ENCODE results near the gene ENAM.
"Not testable (repeated sequence)": the region's sequence is repeated elsewhere in the genome, so short reads cannot be mapped to it uniquely, and the experiment has no call there.

The ENAM gene

DNA sequence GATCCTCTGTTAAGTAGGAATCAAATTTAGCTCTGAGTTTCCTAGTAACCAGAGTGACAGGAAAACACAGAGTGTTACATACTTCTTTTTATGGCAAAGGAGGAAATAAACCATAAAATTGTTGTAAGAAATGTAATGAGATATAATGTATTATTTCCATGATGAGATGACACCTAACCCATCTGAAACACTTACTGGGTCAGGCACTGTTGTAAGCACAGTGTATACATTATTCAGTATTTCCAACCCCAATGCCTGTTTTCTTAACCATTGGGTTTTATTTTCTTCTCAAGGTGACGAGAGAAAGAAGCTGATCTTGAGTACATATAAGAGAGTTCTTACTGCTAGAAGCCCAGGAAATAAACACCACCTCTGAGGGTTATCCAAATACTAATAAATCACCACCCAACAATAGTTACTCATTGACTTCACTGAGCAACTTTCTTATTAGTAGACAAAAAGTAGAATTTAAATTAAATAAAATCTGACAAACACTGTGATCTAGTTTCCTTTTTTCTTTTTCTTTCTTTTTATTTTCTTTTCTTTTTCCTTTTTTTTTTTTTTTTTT lies 4.2 kb upstream of the ENAM start:
- DNase-seq (ENCODE audit: low read depth in 1 of 2, low spot score in 1 of 2): no peak

DNA sequence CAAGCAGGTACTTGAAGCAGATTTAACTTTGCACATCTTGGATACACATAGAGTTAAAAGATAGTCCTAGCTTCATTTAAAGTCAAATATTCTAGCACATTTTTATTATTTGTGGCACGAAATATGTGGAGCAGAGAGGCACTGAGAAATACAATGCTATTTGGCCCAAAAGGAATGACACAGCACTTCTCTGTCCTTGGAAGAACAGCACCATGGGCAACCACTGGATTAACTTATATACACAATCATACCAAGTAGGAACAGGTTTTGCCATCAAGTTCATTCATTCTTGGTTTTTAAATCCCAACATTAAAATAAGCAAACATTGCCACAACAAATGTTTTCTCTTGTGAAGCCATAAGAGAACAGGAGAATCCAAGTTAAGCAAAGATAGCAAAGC lies 924 bp upstream of the ENAM start:
- DNase-seq (ENCODE audit: low read depth in 1 of 2, low spot score in 1 of 2): no peak

DNA sequence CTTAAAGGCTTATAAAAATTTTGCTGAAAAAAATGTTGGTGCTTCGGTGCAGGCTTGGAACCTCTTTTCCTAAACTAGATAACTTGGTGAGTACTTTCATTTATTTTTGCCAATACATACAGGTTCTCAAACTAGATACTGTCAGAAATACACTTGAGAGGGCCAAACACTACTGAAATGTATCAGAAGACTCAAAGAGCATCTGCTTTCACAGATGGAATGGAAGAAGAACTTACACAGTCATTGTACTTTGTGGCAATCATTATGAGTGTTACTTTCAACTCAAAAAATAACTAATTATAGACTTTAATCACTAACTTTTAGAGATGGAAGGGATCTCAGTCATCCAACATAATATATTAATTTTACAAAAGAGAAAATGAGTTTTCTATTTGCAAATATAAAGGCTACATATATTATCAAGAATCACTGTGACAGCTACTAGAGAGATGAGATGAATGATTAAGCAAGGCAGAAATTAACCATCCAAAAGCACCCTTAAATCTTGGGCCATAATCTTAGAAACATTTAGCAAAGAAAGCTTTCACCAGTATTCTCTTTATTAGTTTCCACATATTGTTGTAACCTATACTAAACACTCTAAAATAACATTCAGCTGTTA lies 1.0 kb downstream of the ENAM start:
- DNase-seq (ENCODE audit: low read depth in 1 of 2, low spot score in 1 of 2): no peak

DNA sequence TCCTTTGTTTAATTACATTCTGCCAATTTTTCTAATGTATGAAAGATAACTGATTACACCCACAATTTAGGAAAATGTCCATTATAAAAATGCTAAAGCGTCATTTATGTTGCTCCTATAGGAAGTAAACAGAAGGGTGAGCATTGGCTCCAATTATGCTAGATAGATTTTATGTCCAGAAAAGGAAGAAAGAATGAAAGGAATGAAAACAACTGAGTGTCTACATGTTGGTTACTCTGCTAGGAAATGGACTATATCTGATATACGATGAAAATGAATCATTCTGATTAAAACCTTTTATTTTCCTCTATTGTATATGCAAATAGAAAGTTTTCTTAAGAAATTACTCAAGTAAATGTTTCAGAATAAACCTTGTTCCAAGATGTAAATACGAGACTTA lies 1.6 kb downstream of the ENAM start:
- DNase-seq (ENCODE audit: low read depth in 1 of 2, low spot score in 1 of 2): no peak

DNA sequence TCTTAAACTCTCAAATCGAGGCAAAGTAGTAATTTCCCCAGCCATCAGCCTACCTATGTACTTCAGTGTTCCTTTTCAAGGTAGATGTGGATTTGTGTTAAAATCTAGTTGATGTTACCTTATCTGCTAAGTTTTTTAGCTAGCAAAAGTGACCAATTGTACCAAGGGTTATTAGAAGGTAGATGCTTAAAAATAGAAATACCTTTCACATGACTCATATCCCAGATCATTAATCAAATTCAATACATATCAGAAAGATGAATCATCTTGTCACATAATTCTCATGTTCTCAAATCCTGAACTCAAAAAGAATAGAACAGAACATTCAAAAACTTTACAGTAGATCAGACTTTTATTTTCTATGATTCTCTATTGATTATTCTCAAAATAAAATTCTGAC lies 3.5 kb downstream of the ENAM start:
- DNase-seq (ENCODE audit: low read depth in 1 of 2, low spot score in 1 of 2): no peak

DNA sequence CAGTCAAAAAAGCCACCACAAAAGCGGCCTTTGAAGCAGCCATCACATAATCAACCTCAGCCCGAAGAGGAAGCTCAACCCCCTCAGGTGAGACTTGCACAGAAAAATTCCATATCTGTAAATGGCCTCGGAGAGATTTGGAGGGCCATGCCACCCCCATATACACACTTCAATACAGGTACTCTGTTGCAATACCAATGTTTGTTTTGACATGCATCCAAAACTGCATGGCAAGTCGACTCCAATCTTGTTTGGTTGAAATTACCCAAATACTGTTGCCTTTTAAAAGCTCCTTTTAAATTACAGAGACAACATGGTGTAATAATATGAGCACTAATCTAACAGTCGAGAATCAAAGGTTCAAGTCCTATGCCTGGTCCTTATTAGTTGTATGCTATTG lies 5.9 kb downstream of the ENAM start:
- no peak for DNase-seq (ENCODE audit: low read depth in 1 of 2, low spot score in 1 of 2)

DNA sequence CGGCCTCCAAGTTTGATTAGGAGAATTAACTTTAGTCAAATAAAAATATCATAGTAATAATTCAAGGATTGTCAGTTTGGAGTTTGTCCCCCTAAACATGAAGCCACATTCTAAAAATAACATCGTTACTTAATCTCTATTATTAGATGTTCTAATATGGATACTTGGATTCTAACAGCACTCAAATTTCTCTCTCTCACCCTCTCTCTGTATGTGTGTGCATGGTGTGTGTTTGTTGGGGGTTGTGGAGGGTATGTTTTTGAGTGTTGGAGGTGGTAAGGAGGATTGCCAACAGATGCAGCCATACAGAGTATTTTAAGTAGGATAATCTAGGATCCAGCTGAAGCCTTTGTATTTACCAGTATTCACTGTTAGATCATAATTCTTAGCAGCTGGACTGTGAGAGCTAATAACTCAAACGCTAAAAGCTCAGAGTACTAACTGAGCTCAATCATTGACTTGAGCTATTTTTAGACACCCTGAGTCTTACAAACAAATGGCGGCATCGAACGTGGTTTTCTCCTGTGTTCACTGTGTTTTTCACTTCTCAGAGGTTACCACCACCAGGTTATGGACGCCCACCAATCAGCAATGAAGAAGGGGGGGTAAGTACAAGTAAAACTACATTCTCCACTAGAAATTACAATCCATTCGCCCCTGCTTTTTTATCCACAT lies 8.8 kb downstream of the ENAM start:
- no peak for DNase-seq (ENCODE audit: low read depth in 1 of 2, low spot score in 1 of 2)

DNA sequence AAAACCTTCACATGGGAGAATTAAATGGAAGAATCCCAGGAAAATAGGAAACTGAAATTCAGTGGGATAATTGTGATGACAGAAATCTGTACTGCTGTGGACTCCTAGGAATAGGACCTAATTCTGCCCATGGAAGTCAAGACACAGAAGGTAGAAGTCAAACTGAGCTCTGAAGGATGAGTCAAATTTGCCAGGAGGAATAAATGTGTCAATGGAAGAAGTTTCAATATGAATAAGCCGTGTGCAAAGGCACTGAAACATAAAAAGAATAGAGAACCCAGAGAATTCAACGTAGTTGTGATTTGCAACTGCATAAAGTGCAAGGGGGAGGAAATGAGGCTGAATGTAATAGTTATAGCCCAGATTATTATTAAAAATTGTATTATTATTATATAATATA lies 11.6 kb downstream of the ENAM start:
- DNase-seq (ENCODE audit: low read depth in 1 of 2, low spot score in 1 of 2): no peak

DNA sequence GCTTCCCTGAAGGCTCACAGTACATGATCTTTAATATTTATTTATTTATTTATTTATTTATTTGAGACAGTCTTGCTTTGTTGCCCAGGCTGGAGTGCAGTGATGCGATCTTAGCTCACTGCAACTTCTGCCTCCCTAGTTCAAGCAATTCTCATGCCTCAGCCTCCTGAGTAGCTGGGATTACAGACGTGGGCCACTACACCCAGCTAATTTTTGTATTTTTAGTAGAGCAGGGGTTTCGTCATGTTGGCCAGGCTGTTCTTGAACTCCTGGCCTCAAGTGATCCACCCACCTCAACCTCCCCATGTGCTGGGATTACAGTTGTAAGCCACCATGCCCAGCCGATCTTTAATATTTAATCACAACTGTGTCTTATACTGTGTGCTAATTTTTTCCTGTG lies 22.2 kb downstream of the ENAM start:
- not testable (repeated sequence) for DNase-seq (ENCODE audit: low read depth in 1 of 2, low spot score in 1 of 2)

DNA sequence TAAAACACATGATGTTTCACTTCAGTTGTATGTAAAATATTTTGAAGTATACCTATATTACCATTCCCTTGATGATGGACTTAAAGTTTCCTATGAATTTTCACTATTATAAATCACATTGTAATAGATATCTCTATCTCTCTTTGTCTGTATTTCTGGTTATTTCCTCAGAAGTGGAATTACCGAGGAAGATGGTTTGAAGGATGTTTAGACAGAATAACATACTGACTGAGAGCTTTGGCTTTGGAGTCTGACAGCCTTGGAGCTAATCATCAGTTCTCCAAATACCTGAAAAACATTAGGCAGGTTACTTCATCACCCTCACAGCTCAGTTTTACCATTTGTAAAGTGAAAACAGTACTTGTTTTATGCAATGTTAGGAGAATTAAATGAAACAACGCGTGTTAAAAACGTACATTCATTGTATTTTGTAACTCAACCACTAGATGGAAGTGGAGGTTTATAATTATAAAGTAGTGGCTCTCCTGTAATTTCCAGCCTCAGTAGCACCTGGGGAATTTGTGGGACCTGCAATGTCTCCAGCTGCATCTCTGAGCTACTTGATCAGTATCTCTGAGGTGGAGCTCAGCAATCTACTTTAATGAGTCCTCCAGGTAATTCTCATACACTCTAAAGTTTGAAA lies 23.4 kb downstream of the ENAM start:
- DNase-seq (ENCODE audit: low read depth in 1 of 2, low spot score in 1 of 2): no peak

DNA sequence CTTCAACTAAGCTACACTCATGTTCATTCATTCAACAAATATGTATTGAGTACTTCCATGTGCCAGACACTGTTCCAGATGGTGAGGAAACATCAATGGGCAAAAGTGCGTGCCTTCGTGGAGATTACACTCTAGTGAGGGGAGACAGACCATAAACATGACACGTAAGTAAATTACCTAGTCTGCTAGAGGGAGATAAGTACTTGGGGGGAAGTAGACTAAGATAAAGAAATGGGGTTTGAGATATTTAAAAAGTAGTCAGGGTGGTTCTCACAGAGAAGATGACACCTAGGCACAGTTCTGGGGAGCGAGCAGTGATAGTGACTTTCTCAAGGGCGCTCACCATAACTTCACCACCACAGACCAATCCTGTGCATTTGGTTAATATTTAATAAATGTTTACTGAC lies 26.1 kb downstream of the ENAM start:
- no peak for DNase-seq (ENCODE audit: low read depth in 1 of 2, low spot score in 1 of 2)

DNA sequence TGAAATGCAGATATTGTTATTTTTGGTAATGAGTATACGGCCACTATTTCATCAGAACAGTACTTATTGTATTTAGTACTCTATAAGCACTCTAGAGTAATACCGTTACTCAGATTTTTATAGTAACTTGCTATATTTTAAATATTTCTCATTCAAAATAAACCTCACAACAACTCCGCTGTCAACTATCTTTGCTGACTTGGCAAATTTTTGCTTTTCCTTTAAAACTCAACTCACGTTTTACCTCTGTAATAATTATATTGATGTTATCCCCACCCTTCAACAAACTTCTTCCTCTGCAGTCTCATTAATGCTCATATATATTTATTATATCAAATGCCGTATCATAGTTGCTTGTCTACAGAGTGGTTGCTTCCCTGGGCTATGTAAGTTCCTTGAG lies 28.8 kb downstream of the ENAM start:
- no peak for DNase-seq (ENCODE audit: low read depth in 1 of 2, low spot score in 1 of 2)

DNA sequence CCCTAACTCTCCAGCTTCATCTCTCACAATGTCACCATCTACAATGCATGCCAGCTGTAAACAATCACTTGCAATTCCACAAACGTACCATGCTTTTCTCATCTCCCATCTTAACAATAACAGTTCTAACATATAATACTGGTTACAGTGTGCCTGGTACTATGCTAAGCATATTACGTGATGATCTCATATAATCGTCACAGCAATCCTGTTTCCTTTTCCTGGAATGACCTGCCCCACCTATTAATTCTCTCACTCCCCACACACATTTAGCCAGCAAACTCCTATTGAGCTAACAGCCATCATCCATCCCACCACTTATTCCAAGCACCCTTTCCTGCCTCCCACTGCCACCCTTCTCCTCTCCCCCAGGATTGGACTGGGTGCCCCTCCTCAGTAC lies 29.9 kb downstream of the ENAM start:
- DNase-seq (ENCODE audit: low read depth in 1 of 2, low spot score in 1 of 2): no peak

DNA sequence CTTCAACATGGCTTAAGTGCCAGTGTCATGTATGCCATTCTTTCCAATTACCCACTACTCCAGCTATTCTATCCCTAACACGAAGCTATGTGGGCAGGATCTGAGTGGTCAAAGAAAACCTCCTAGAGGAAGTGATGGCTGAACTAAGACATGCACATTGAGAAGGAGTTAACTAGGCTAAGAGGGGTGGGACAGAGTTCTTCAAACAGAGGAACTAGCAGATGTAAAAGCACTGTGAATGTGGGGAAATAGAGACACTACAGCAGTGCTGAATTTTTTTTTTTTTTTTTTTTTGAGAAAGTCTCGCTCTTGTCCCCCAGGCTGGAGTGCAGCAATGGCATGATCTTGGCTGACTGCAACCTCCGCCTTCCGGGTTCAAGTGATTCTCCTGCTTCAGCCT lies 31.6 kb downstream of the ENAM start:
- no peak for DNase-seq (ENCODE audit: low read depth in 1 of 2, low spot score in 1 of 2)

DNA sequence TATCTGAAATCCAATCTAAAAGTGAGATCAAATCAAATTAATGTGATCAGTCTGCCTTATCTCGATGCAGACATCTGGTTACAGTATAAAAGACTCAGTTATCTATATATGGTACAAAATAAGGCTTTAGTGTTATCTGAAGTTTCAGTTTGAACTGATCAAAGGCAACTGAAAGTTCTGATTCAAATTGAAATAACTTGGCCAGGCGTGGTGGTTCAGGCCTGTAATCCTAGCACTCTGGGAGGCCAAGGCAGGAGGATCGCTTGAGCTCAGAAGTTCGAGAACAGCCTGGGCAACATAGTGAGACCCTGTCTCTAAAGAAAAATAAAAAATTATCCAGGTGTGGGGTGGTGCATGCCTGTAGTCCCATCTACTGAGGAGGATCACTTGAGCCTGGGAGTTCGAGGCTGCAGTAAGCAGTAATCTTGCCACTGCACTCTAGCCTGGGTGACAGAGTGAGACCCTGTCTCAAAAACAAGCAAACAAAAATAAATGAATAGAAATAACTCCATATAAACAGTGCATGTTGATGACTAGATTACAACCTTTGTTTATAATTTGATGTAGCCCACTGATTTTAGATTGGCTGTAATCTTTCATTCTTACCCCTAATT lies 32.9 kb downstream of the ENAM start:
- not testable (repeated sequence) for DNase-seq (ENCODE audit: low read depth in 1 of 2, low spot score in 1 of 2)

DNA sequence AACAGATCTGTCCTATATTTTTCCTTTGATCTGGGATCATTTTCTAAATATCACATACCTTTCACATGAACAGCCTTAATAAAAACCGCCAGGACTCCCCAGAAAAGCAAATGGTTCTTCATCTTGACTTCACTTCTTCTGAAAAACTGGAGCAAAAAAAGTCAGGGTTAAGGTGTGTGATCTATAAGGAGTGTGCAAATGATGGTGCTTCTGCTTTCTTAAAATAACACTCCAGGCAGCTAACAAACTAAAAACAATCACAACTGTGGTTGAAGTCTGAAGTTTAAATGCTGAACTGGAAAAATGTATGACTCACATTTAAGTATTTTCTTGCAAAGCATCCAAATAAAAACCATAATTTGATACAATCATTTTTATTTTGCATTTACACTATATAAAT lies 37.8 kb downstream of the ENAM start, which contains the start of gene JCHAIN:
JCHAIN (minus strand) TSS at position 140 of the 400 bp plus-strand sequence; CDS start at position 122, 18 bp downstream.
- no peak for DNase-seq (ENCODE audit: low read depth in 1 of 2, low spot score in 1 of 2)

DNA sequence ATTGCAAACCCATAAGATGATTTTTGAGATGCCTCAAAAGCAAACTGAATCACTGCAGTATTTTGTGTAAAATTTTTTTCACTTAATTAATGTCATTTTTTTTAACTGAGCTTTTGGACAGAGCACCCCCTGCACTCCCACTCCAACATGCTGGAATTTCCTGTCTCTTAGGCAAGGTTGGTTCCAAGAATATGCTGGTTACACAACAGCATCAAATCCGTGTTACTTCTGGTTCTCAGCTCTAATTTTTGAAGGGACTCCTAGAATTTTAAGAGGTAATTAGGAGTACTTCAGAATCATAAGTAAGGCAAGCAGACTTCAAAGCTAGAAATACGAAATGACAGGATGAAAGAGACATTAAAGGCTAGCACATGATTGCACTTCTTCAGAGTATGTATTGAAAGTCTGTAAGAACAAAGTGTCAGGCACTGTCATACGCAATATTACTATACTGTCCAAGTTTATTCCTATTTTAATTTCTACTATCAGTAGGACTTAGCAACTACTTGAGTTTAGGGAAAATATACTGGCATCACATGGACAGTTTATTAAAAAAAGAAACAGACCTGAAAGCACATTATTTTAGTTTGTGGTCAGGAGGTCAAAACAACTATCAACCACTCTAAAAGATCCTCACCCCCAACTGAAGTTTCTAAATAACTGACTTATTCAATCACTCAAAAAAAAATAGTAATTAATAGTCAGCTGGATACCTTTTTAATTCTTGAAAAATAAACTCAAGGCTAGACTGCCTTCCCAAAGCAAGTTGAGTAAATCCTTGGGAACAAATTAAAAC lies 39.4 kb downstream of the ENAM start:
- DNase-seq (ENCODE audit: low read depth in 1 of 2, low spot score in 1 of 2): no peak

DNA sequence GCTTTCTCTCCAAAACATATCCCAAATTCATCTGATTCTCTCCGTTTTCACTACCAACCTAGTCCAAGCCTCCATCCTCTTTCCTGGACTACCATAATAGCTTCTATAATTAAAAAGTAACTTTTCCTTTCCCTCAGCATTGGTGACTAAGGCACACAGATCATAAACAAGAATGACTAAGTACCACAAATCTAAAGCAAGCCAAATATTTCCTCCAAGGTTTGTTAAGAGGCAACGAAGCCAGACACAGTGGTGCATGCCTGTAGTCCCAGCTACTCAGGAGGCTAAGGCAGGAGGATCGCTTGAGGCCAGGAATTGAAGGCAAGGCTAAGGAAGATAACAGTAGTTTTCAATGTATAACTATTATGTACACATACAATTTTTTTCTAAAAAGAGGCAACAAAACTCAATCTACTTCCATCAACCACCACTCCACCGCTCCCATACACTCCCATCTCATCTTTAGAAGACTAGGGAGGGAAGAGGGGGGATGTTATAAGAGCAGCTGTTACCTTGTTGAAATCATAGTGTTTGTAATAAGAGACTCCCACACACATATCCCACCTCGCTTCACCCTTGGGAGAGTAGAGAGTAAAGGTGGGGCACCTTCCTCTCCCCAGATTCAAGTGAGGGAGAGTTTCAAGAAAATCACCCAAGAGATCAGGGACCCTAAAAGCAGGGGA lies 41.9 kb downstream of the ENAM start:
- no peak for DNase-seq (ENCODE audit: low read depth in 1 of 2, low spot score in 1 of 2)

DNA sequence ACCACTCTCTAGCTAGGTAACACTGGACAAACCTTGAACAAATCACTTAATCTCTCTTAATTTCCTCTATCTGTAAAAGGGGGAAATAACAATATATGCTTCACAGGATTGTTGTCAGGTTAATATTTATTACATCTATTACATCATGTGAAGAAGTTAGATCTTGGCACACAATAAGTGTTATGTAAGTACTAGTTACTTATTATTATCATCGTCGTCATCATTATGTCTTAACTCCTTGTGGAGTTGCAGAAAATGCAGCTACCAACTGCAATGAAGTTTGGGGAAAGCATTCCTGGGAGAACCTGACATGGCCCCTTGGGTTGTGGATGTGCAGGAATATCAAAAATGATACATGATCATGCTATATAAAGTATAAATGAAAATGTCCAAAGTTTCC lies 42.5 kb downstream of the ENAM start:
- no peak for DNase-seq (ENCODE audit: low read depth in 1 of 2, low spot score in 1 of 2)

DNA sequence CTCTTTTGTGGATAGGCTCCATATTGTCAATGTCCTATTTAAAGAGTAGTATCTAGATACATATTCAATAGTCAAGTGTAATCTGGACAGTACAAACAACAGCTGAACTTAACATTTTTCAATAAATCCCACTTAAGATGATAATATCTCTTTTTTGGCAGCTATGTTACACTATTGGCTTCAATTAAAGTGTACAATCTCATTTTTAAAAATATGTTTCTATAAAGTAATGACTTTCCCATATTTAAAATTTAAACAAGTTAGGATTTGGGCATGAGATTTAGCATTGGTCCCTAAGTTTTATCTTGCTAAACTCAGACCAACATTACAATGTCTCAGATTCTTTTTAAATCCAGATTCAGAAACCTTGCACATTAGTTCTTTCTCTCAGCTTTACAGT lies 45.6 kb downstream of the ENAM start:
- no peak for DNase-seq (ENCODE audit: low read depth in 1 of 2, low spot score in 1 of 2)

DNA sequence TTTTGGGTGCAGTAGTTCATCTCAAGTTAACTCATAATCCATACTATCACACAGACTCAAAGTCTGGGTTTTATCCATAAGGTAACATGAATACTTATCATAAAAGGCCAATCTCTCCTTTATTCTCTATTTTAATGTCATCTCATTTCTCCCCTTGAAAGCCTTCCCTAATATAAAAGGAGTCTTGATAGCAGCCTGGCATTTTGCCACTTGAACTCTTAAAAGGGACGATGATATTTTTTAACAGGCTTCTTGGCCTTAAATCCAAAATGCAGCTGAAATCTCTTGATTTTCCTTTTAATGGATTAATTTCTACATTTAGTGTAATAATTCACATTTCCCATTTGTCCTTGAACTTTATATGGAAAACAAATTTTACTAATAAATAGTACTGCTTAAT lies 46.2 kb downstream of the ENAM start:
- no peak for DNase-seq (ENCODE audit: low read depth in 1 of 2, low spot score in 1 of 2)
